IgD-negative memory B cell (primary cell): ENCODE measurements around the gene DTD2. TPM values are rescaled to one million over a fixed set of nuclear protein-coding genes. Genes with fewer than 3 reads are reported as not detected.

Experiments used
- H3K27ac Mint-ChIP-seq, 3 donors: one replicate each; pipeline ENCODE4 v1.8.0; 2020 to 2022; ENCODE audit warnings: mild to moderate bottlenecking in 3 of 3, mixed read lengths in 3 of 3, moderate library complexity in 1 of 3
- H3K27me3 Mint-ChIP-seq: one replicate; pipeline ENCODE4 v1.8.0; 2021; ENCODE audit warnings: mixed read lengths
- H3K36me3 Mint-ChIP-seq: one replicate; pipeline ENCODE4 v1.8.0; 2020; ENCODE audit warnings: mild to moderate bottlenecking, mixed read lengths
- H3K4me1 Mint-ChIP-seq, 3 donors: one replicate each; pipeline ENCODE4 v1.8.0; 2020 to 2022; ENCODE audit warnings: mixed read lengths in 3 of 3, mild to moderate bottlenecking in 1 of 3
- H3K4me3 Mint-ChIP-seq, 4 donors: one replicate each; pipeline ENCODE4 v1.8.0; 2020 to 2022; ENCODE audit warnings: mild to moderate bottlenecking in 4 of 4, mixed read lengths in 4 of 4, moderate library complexity in 3 of 4
- H3K9me3 Mint-ChIP-seq, 3 donors: one replicate each; pipeline ENCODE4 v1.8.0; 2020 to 2021; ENCODE audit warnings: mixed read lengths in 3 of 3, mild to moderate bottlenecking in 1 of 3
- polyA plus RNA-seq: library from polyadenylated mRNA; unstranded; fragments of 300-500 nt; fragmentation: Illumina TruSeq; gene quantifications from one replicate; pipeline ENCODE4 v1.2.3, GENCODE V29; 2021

DTD2 gene
- polyA plus RNA-seq, 1 donor from 2014 or later = 22.1 TPM

GRCh38 chr14:31403707-31404106, 53.6 kb downstream of the DTD2 start:
- Mint-ChIP-seq H3K27me3 (no peaks in the 10 kb centered on the region), H3K4me1 (peaks cover 2 to 6% (median 2%) of the 10 kb centered on the region in 3 donors), H3K9me3 (no peaks in the 10 kb centered on the region), H3K4me3 (no peak overlapping the region), H3K36me3 (peaks cover 6% of the 10 kb centered on the region), H3K27ac (no peak overlapping the region)

GRCh38 chr14:31402764-31403439, 54.4 kb downstream of the DTD2 start:
- Mint-ChIP-seq H3K27ac (no peak overlapping the region), H3K9me3 (no peaks in the 10 kb centered on the region), H3K27me3 (no peaks in the 10 kb centered on the region), H3K4me3 (no peak overlapping the region), H3K4me1 (peaks cover 2 to 6% (median 2%) of the 10 kb centered on the region in 3 donors), H3K36me3 (peaks cover 6% of the 10 kb centered on the region)

GRCh38 chr14:31401369-31401932, 55.9 kb downstream of the DTD2 start:
- Mint-ChIP-seq H3K27ac (no peak overlapping the region), H3K4me1 (peaks cover 2 to 6% (median 2%) of the 10 kb centered on the region in 3 donors), H3K36me3 (peaks cover 7% of the 10 kb centered on the region), H3K27me3 (no peaks in the 10 kb centered on the region), H3K9me3 (no peaks in the 10 kb centered on the region), H3K4me3 (no peak overlapping the region)

GRCh38 chr14:31400031-31400638, 57.2 kb downstream of the DTD2 start:
- Mint-ChIP-seq H3K9me3 (no peaks in the 10 kb centered on the region), H3K4me1 (peaks cover 0 to 2% (median 2%) of the 10 kb centered on the region in 3 donors), H3K27me3 (no peaks in the 10 kb centered on the region), H3K4me3 (no peak overlapping the region), H3K27ac (no peak overlapping the region), H3K36me3 (peaks cover 9% of the 10 kb centered on the region)

Other genes with a start within 250 kb of the DTD2 start
- 30.9 TPM for gene HECTD1, start 249.7 kb downstream of the DTD2 start, polyA plus RNA-seq
- 10.2 TPM for gene HEATR5A, start 37.0 kb downstream of the DTD2 start, polyA plus RNA-seq
- not detected for gene GPR33, start 30.5 kb upstream of the DTD2 start, polyA plus RNA-seq
- 9.6 TPM for gene NUBPL, start 103.9 kb upstream of the DTD2 start, polyA plus RNA-seq